Measurements from ENCODE around the gene ERC1.

The ERC1 gene

GRCh38 chr12:1419849-1420371 is 428.9 kb downstream of the ERC1 start:
- no peak for DNase-seq

DNA sequence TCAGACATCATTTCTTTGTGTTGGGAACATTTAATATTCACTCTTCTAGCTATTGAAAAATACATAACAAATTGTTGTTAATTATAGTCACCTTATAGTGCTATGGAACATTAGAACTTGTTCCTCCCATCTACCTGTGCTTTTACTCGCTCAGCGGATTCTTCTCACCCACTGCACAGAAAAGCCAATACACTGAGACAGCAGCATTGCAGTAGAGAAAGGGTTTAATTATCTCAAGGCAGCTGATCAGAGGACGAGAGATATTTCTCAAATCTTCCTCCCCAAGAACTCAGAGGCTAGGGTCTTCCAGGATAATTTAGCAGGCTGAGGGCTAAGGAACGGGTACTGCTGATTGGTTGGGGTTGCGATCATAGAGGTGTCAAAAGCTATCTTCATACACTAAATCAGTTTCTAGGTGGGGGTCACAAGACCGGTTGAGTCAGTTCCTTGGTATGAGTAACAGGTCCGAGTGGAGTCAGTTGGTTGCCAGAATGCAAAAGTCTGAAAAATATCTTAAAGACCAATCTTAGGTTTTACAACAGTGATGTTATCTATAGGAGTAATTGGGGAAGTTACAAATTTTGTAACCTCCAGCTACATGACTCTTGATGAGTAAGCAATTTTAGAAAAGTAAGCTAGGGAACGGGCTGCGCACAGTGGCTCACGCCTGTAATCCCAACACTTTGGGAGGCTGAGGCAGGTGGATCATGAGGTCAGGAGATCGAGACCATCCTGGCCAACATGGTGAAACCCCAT is 430.2 kb downstream of the ERC1 start:
- peak in 1 of 2 donors; percentile 18 for DNase-seq

- DNase-seq = no peak
Observed at GRCh38 chr12:1422604-1423315, 431.7 kb downstream of the ERC1 start.

DNA sequence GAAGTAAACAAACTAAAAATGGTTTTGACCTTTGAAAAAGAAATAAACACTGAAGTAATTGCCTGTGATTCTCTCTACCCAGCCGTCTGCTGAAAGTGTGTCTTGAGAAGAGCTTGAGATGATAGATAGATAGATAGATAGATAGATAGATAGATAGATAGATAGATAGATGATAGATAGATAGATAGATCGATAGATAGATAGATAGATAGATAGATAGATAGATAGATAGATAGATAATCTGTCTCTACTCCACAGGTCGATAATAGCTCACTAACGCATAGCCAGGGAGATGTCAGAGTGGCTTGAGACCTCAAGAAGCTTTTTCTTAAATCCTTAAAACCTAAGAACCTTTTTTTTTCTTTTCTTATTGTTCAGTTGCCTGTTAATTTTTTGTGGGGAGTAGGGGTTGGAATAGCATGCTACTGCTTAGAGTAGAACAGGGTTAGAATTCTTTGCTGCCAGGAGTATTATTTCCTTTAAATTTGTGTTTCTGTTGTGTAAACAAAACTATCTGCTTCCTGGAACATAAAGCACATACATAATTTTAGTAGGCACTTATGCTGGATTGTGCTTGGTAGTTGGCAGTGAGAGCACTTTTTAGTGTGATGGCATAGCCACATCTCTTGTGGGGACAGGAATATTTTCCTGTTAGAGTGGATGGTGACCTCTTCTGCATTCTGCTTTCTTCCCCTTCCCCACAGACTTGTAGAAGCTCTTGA is 433.8 kb downstream of the ERC1 start:
- DNase-seq = no peak

- no peak for DNase-seq
Observed at GRCh38 chr12:1425396-1425729, 434.3 kb downstream of the ERC1 start.

DNA sequence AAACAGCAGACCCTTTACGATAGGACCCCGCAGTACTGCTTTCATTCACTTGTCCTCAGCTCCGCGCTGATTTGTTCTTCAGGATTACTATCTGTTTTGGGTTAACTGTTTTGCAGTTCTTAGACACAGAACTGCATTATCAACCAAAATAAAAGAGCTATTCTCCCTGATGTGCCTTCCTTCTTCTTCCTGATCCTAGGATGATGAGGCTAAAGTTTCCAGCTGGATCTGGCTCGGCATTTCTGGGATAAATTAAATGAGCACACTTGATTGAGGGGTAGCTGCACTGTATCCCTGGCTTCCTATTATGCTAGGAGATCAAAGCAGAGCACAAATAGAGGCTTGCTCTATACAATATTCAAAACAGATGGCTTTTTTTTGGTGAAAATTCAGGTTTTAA is 437.6 kb downstream of the ERC1 start:
- DNase-seq = no peak

- no peak for DNase-seq
Observed at GRCh38 chr12:1429980-1430379, 439.0 kb downstream of the ERC1 start.

DNA sequence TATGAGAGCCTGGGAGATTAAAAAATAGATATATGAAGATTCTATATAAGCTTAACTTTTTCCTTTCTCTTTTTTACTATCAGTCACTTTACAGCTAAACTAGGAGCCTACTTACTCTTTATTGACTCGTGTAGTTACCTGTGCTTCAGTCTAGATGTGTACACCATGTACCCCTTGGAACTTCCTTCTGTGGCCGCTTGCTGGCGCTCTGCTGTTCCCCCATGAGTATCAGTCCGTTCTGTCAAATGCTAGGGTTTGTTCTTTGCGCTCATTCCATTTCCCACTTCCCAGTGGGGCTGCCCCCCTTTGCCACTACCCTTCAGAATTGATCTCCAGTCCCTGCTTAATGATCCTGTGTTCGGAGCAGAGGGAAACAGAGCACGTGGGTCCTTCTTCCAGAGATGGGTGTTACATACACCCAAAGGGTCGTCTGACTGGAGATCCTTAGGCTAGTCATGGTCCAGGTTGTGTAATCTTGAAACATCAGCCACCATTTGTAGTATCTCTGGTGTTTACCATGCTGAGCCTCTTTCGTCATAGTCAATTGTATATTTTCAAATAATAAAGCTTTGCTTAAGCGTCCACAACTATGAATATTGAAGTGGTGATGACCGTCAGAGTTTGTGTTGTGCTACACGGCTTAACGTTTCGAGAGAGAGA is 443.4 kb downstream of the ERC1 start:
- DNase-seq = no peak

DNA sequence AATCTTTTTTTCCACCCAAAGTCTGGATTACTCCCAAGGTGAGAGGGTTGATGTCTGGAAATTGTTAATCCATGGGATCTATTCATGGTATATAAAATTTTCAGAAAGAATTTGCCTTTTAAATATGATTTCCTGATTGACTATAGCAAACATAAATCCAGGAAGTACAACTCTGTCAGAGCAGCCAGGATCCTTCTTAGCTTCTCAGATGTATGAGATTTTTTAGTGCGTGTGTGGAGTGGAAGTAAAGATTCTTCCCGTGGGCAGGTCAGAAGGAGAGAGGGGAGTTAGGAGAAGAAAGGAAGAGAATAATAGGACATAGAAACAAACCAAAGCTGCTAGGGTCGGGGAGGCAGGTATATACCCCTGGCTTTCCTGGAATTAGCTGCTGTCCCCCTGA is 444.0 kb downstream of the ERC1 start:
- DNase-seq = no peak

- DNase-seq = no peak
Observed at GRCh38 chr12:1435456-1435855, 444.4 kb downstream of the ERC1 start.

- DNase-seq = no peak
Observed at GRCh38 chr12:1436015-1436414, 445.0 kb downstream of the ERC1 start.

DNA sequence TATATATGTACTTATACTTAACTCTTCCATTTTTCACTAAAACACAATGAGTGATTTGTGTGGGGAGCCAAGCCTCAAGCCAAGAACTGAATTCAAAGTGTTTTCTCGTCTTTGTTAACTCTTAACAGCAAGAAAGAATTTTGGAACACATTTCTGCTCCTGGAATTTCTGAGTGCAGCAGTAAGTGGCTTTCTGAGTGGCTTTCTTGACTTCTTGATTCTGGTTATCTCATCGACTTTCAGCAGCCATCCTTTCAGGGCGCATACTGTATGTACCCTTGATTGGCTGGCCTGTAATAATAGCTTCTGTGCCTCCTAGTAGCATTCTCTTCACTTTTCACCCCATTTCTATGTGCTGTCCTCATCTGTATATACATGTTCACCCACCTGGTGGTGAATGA is 446.0 kb downstream of the ERC1 start:
- no peak for DNase-seq

GRCh38 chr12:1439201-1439600 is 448.2 kb downstream of the ERC1 start:
- no peak for DNase-seq

- no peak for DNase-seq
Observed at GRCh38 chr12:1439687-1440086, 448.7 kb downstream of the ERC1 start.

DNA sequence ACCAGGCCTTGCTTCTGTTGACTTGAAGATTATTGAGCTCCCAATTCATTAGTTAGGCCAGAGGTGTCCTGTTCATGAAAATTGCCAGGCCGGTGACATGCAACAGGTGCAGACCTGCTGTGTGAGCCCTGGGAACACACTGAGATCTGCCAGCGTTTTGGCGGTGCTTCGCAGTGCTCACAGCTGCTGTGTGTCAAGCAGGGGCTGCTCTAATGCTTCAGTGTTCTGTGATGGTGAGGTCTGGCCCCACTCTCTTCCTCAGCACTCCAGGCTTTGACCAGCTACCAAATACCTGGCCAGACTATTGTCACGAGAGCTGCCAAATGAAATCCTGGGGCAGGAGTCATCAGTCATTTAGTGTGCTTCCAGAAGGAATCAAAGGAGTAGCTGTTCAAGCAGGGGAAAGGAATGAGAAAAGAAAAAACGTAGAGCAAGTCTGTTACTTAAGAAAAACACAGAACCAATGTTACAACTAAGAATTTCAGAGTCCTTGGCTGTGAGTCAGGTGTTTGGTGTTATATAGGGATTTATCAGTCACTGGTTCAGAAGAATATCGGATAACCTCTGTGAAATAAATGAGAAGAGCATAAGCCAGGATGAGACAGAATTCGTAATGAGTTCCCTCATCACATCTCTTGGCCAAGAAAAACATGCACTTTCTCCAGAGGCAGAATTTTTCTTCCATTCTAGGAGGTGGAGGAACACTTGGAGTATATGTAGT is 452.6 kb downstream of the ERC1 start:
- no peak for DNase-seq

GRCh38 chr12:1444142-1444516 is 453.1 kb downstream of the ERC1 start:
- no peak for DNase-seq

GRCh38 chr12:1445807-1446206 is 454.8 kb downstream of the ERC1 start:
- no peak for DNase-seq

DNA sequence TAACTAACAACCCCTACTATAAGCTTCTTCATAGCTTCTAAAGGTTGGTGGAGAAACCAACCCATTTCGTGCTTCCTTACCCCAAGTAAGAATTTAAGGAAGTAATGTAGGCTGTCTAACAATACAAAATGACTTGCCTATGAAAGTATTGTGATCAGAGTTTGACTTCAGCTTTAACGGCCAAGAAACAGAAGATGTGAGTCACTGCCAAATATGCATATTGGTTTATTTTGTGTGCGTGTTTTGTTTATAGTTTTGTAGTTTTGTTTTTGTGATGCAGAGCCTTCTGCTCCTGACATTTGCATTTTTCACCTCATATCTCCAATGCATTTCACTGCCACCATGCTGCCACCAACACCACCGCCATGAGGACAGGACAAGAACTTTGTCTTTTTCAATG is 457.3 kb downstream of the ERC1 start:
- no peak for DNase-seq

DNA sequence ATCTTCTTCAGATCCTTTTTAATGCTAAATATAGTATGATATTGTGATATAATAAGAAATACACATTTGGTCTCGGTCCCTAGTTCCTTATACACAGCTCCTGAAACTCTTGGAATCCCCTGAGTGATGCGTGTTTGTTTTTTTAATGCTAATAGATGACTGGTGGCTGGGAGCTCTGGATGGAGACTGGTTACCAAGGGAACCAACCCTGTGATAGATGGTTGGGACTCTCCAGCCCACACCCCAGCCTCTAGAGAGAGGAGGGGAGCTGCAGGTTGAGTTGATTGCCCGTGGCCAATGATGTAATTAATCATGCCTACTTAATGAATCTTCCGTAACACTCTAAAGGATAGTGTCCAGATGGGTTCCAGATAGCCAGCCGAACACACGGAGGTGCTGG is 462.8 kb downstream of the ERC1 start:
- DNase-seq = no peak

DNA sequence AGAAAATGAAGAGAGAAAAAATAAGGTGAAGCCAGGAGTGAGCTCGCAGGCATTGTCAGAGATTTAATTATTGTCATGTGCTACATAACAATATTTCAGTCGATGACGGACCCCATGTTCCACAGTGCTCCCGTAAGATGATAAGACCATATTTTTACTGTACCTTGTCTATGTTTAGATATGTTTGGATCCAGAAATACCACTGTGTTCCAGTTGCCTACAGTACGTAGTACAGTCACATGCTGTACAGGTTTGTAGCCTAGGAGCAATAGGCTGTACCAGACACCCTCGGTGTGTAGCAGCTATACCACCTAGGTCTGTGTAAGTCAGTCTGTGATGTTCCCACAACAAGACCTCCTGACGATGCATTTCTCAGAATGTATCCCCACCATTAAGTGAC is 465.9 kb downstream of the ERC1 start:
- DNase-seq = no peak

GRCh38 chr12:1457901-1458300 is 466.9 kb downstream of the ERC1 start:
- no peak for DNase-seq

DNA sequence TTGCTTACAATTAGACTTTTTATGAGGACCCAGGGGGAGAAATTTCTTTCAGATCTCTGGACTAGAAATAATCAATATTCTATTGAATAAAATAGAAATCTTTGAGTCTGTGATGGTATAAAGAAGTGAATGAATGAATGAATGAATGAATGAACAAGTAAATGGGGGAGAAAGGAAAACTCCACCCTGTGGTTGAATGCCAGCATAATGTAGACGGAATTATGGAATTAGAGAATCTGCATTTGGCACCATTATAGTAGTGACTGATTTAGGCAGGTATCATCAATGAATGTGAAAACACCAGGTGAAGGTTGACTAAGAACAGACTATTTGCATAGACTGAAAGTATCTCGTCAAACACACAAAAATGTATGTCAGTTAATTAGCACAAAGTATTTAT is 468.3 kb downstream of the ERC1 start:
- DNase-seq = no peak
